ENCODE results near the gene GPSM3.

The GPSM3 gene

GRCh38 chr6:32154514-32155161 is 37.8 kb downstream of the GPSM3 start:
- peak overlapping the region; percentile 80 for H3K27ac ChIP-seq (ENCODE audit: extremely low read depth, low read depth, low read length)
- ChIA-PET CTCF (interaction anchor here (0.5 to 1.3 kb wide), 16 partner anchors 8 to 893 kb away, joined by 3 to 21 read pairs (median 4); partner anchors contain the start of genes ATF6B, EGFL8 and FKBPL), POLR2A (interaction anchor here (0.6 to 1.2 kb wide), 6 partner anchors 12 to 51 kb away, joined by 3 to 8 read pairs (median 4); partner anchors contain the start of genes ATF6B and FKBPL)
- H3K4me1 ChIP-seq (ENCODE audit: control insufficient read depth, insufficient read depth, low read length) = peaks cover 7% of the 10 kb centered on the region; the same call in 1 of the 2 replicates
- peaks cover 22 to 41% of the 10 kb centered on the region in 2 experiments for H3K36me3 ChIP-seq (ENCODE audit: control insufficient read depth in 2 of 2, insufficient read depth in 1 of 2, low read length in 2 of 2)
- H3K9me3 ChIP-seq (ENCODE audit: control insufficient read depth, insufficient read depth, low read depth, low read length) = no peaks in the 10 kb centered on the region
- peak overlapping the region; percentile 66 for H3K4me3 ChIP-seq (ENCODE audit: low read depth, low read length)
- TF ChIP-seq GLI4 (tag by site-specific recombination; IDR thresholded peaks at IDR 0.05) (no peak), ZNF248 (tag by site-specific recombination; IDR thresholded peaks at IDR 0.05) (no peak), ZNF677 (tag by site-specific recombination; IDR thresholded peaks at IDR 0.05) (no peak), TCF7L2 (IDR thresholded peaks at IDR 0.05; ENCODE audit: borderline replicate concordance, low read depth, low read length) (no peak), ZNF629 (tag by site-specific recombination; IDR thresholded peaks at IDR 0.05) (no peak), ZBTB7A (tag by site-specific recombination; IDR thresholded peaks at IDR 0.05; ENCODE audit: low read depth) (no peak), MZF1 (tag by site-specific recombination; IDR thresholded peaks at IDR 0.05; ENCODE audit: borderline replicate concordance) (no peak), MEIS1 (CRISPR knock-in tag; IDR thresholded peaks at IDR 0.05; ENCODE audit: borderline replicate concordance) (no peak), ZNF670 (tag by site-specific recombination; IDR thresholded peaks at IDR 0.05; ENCODE audit: low read depth) (no peak), ZNF624 (tag by site-specific recombination; IDR thresholded peaks at IDR 0.05) (no peak), ZNF174 (tag by site-specific recombination; IDR thresholded peaks at IDR 0.05) (no peak), ZNF555 (tag by site-specific recombination; conservative IDR thresholded peaks at IDR 0.05) (no peak), KLF1 (tag by site-specific recombination; IDR thresholded peaks at IDR 0.05) (peak; percentile 36; the same call in 1 of the 2 replicates), PRDM2 (tag by site-specific recombination; IDR thresholded peaks at IDR 0.05; ENCODE audit: borderline replicate concordance) (no peak), ZNF501 (tag by site-specific recombination; IDR thresholded peaks at IDR 0.05) (no peak), IKZF3 (tag by site-specific recombination; IDR thresholded peaks at IDR 0.05) (no peak), ZNF169 (tag by site-specific recombination; IDR thresholded peaks at IDR 0.05) (no peak), ZNF146 (tag by site-specific recombination; IDR thresholded peaks at IDR 0.05) (no peak), ZNF266 (tag by site-specific recombination; IDR thresholded peaks at IDR 0.05; ENCODE audit: low read depth) (no peak), ZBTB21 (tag by site-specific recombination; IDR thresholded peaks at IDR 0.05) (no peak), PRDM1 (tag by site-specific recombination; IDR thresholded peaks at IDR 0.05) (no peak), BCL11A (tag by site-specific recombination; IDR thresholded peaks at IDR 0.05; ENCODE audit: low read depth) (no peak), PATZ1 (tag by site-specific recombination; IDR thresholded peaks at IDR 0.05) (peak; percentile 81), GLIS2 (tag by site-specific recombination; IDR thresholded peaks at IDR 0.05) (peak; percentile 78), PRDM10 (tag by site-specific recombination; IDR thresholded peaks at IDR 0.05) (peak; percentile 87), SCRT2 (tag by site-specific recombination; IDR thresholded peaks at IDR 0.05) (peak; percentile 91)
